Brain microvascular endothelial cell (primary cell): ENCODE results near the gene NPR3.

Experiments used
- DNase-seq: peaks from one replicate; pipeline ENCODE4 v3.0.0-alpha.2; 2020
- H3K27ac ChIP-seq: fragments of 250-450 bp; sonication (Bioruptor Pico); 2 replicates; pipeline ENCODE4 v1.5.1; 2020; ENCODE audit warnings: mild to moderate bottlenecking, moderate library complexity
- H3K27me3 ChIP-seq: fragments of 250-450 bp; sonication (Bioruptor Pico); replicated peaks from 2 replicates; pipeline ENCODE4 v1.5.1; 2020; ENCODE audit warnings: mild to moderate bottlenecking
- H3K36me3 ChIP-seq: fragments of 250-450 bp; sonication (Bioruptor Pico); replicated peaks from 2 replicates; pipeline ENCODE4 v1.5.1; 2020; ENCODE audit warnings: mild to moderate bottlenecking
- H3K4me3 ChIP-seq: 2 replicates; pipeline ENCODE4 v1.5.1; 2011; ENCODE audit warnings: low read depth, mild to moderate bottlenecking, control low read depth, low read length, moderate library complexity
- in situ Hi-C: cut with HindIII; loops from 2 replicates; pipeline ENCODE4 v1.10.0; 2017; ENCODE audit warnings: low sequenced_read_pairs, low pct_ligation_motif_present
- TF ChIP-seq, protein P1 (sequence below): IDR thresholded peaks from 2 replicates; pipeline ENCODE4 v1.5.1; 2011; ENCODE audit warnings: low read depth, mild to moderate bottlenecking, moderate library complexity, low read length, control low read depth, inconsistent platforms; ENCODE audit errors: missing control alignments

The NPR3 gene

DNA sequence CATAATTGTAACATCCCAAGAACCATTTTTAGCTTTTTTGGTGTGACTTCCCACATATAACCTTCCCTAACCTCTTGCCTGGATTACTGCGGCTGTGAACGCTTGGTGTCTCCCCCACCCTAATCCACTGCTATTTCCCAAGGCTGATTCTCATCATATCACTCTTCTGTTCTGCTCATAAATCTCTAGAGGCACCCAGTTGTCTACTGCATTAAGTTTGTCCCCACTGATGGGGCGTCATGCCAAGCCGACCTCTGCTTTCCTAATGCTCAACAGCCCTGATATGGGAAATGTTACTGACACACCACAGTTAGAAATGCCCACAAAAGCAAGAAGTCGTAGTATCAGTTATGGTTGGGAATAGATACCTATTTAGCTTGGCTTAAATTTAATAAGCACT is 24.4 kb downstream of the NPR3 start:
- Histone ChIP-seq H3K36me3 (no peaks in the 10 kb centered on the region), H3K4me3 (no peak overlapping the region), H3K27ac (no peak overlapping the region), H3K27me3 (no peaks in the 10 kb centered on the region)
- DNase-seq = no peak
- TF ChIP-seq, protein P1, sequence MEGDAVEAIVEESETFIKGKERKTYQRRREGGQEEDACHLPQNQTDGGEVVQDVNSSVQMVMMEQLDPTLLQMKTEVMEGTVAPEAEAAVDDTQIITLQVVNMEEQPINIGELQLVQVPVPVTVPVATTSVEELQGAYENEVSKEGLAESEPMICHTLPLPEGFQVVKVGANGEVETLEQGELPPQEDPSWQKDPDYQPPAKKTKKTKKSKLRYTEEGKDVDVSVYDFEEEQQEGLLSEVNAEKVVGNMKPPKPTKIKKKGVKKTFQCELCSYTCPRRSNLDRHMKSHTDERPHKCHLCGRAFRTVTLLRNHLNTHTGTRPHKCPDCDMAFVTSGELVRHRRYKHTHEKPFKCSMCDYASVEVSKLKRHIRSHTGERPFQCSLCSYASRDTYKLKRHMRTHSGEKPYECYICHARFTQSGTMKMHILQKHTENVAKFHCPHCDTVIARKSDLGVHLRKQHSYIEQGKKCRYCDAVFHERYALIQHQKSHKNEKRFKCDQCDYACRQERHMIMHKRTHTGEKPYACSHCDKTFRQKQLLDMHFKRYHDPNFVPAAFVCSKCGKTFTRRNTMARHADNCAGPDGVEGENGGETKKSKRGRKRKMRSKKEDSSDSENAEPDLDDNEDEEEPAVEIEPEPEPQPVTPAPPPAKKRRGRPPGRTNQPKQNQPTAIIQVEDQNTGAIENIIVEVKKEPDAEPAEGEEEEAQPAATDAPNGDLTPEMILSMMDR = no peak
- in situ Hi-C loops = no loop called here

DNA sequence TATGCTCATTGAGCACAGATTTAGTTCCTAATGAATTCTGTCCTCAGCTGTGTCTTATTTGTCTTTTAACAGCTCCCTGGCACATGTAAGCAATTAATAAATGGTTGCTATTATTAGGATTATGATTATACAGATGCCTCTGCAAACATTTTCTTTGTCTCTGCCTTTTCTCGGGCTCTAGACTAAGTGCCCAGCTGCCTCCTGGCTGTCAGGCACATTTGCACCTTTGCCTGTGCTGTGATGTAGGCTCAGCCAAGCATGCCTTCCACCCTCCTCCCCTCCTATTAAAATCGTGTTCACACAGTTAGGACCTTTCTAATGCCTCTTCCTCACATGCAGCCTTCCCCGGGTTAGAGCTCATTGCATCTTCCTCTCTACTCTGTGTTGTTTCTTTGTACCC is 25.7 kb downstream of the NPR3 start:
- in situ Hi-C loops = no loop called here
- H3K36me3 ChIP-seq = no peaks in the 10 kb centered on the region
- H3K4me3 ChIP-seq = no peak overlapping the region
- no peaks in the 10 kb centered on the region for H3K27me3 ChIP-seq
- TF ChIP-seq, protein P1 = no peak
- H3K27ac ChIP-seq = no peak overlapping the region
- no peak for DNase-seq

DNA sequence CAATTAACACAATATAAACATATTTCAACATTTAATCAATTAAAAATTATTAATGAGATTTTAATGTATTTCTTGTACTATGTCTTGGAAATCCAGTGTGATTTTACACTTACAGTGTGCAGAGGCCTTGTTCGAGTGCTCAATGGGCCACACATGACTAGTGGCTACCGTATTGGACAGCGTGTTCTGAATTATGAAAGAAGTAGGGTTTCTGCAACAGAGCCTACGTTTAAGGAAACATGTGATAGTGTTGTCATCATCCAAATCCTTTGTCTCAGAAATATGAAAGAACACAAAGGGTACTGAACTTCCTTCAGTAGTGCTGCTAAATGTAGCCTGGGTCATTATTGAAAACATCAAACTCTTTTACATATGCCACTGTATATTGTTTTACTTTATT is 29.5 kb downstream of the NPR3 start:
- in situ Hi-C loops = no loop called here
- Histone ChIP-seq H3K36me3 (no peaks in the 10 kb centered on the region), H3K27ac (no peak overlapping the region), H3K4me3 (no peak overlapping the region), H3K27me3 (no peaks in the 10 kb centered on the region)
- TF ChIP-seq, protein P1 = no peak
- no peak for DNase-seq

DNA sequence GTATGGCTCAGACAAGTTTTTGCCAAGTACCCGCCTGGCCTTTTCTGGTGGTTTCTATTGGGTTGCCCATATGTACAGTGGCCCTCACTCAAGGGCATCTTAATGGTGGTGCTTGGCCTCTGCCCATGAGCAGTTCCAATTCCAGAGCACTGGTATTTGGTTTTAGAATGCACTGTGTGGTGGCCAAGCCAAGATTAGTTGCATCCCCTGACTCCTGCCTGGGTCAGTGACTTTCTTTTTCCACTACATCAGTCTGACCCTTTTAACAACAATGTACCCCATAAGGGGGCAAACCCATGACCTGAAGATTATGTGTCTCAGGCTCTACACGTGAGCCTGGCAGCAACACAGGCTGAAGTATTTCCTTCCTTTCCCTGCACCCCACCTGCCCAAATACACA is 34.2 kb downstream of the NPR3 start:
- no peak overlapping the region for H3K4me3 ChIP-seq
- H3K27ac ChIP-seq = no peak overlapping the region
- no peaks in the 10 kb centered on the region for H3K36me3 ChIP-seq
- DNase-seq = no peak
- TF ChIP-seq, protein P1 = no peak
- no peaks in the 10 kb centered on the region for H3K27me3 ChIP-seq
- in situ Hi-C loops = no loop called here

DNA sequence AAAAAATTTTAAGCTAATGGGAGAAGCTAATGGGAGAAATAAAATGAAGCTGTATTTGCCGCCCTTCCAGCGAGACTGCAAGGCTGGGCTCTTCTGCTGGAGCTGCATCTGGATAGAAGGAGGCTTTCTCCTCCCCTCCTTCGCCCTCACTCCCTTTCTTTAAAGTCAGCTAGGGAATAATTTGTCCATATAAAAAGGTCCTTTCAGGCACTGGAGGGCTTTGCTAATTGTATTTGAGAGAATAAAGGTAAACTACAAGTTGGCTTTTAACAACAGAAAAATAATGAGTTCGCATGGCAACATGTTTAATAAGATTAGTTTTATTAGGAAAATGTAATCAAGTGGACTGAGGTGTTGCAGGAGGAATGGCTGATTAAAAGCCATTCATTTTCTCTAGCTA is 41.3 kb downstream of the NPR3 start:
- H3K36me3 ChIP-seq = no peaks in the 10 kb centered on the region
- H3K4me3 ChIP-seq = no peak overlapping the region
- TF ChIP-seq, protein P1 = no peak
- no peaks in the 10 kb centered on the region for H3K27me3 ChIP-seq
- in situ Hi-C loops = no loop called here
- H3K27ac ChIP-seq = no peak overlapping the region
- no peak for DNase-seq

DNA sequence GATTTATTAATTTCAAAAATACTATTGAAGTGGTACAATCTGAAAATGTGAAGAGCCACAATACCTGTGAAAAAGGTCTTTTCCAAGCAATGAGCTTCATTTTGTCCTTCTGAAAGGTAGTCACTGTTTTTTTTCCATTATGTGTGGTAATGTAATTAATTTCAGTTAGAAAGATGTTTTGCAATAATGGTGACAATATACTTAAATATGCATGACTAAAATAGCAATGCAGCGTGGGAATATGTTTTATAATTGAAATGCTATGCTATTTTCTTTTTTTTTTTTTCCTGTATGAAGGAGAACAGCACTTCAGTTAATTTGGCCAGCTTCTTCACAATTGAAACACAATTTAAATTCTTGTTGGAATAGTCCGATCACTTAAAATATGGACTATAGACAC is 41.9 kb downstream of the NPR3 start:
- no peak overlapping the region for H3K27ac ChIP-seq
- no peak overlapping the region for H3K4me3 ChIP-seq
- H3K27me3 ChIP-seq = no peaks in the 10 kb centered on the region
- in situ Hi-C loops = no loop called here
- no peak for DNase-seq
- TF ChIP-seq, protein P1 = no peak
- H3K36me3 ChIP-seq = no peaks in the 10 kb centered on the region
